GM12878 (cell line): Measurements from ENCODE around the gene CLEC4M. TPM values are rescaled to one million over a fixed set of nuclear protein-coding genes. Genes with fewer than 3 reads are reported as not detected.

Experiments
- ATAC-seq: fragments of 200-7000 bp; cut with Tn5 transposase; 3 replicates; pipeline ENCODE4 v1.9.1; 2020; ENCODE audit warnings: mild to moderate bottlenecking, moderate library complexity
- BruUV-seq: library from RNA; stranded (reverse); fragments of 400-500 nt; replicated peaks from 2 replicates; lab custom pipeline; 2021; lab: Mats Ljungman, UMichigan
- CTCF ChIA-PET: fragments of 300-600 bp; sonication (Branson Sonifier 250); formaldehyde crosslinking; extraction: SDS; loops from one replicate; lab custom pipeline; 2021; ENCODE audit warnings: inconsistent platforms; lab: Yijun Ruan, JAX
- POLR2A ChIA-PET: fragments of 350-600 bp; formaldehyde crosslinking; extraction: SDS; loops from one replicate; lab custom pipeline; 2021; ENCODE audit warnings: inconsistent platforms; lab: Charles Lee
- RAD21 ChIA-PET: fragments of 300-600 bp; sonication (Branson Sonifier 250); formaldehyde crosslinking; loops from one replicate; lab custom pipeline; 2023; ENCODE audit warnings: antibody characterized with exemption; ENCODE audit not compliant: unreplicated experiment; lab: Charles Lee
- SMC1A ChIA-PET: fragments of 300-600 bp; sonication (Branson Sonifier 250); formaldehyde crosslinking; loops from one replicate; lab custom pipeline; 2023; ENCODE audit not compliant: unreplicated experiment, uncharacterized antibody; lab: Charles Lee
- DNase-seq: peaks from one replicate; pipeline ENCODE4 v3.0.0-alpha.2; 2011; ENCODE audit warnings: low read depth, low spot score
- FAIRE-seq: peaks from 3 replicates; lab custom pipeline; 2011; peaks lifted over from hg19 to GRCh38; lab: Jason Lieb, UNC
- H2AFZ ChIP-seq: 2 replicates; pipeline ENCODE4 v1.6.0; 2011; ENCODE audit warnings: low read depth, low read length, control low read depth; ENCODE audit not compliant: control insufficient read depth
- H3K27ac ChIP-seq: 2 replicates; pipeline ENCODE4 v1.5.1; 2011; ENCODE audit warnings: control low read depth; ENCODE audit not compliant: control insufficient read depth, insufficient read depth
- H3K27me3 ChIP-seq, 2 experiments: replicated peaks in 1 of 2; 2 replicates each; pipeline versions ENCODE4 v1.6.0 to v1.6.1; 2011; ENCODE audit warnings: low read length in 1 of 2; ENCODE audit not compliant: control insufficient read depth in 2 of 2, insufficient read depth in 2 of 2
- H3K36me3 ChIP-seq, 2 experiments: 2 replicates each; pipeline ENCODE4 v1.5.1; 2011; ENCODE audit warnings: low read length in 1 of 2; ENCODE audit not compliant: control insufficient read depth in 2 of 2, insufficient read depth in 2 of 2
- H3K4me1 ChIP-seq: 2 replicates; pipeline ENCODE4 v1.6.1; 2011; ENCODE audit warnings: mild to moderate bottlenecking, low read length, moderate library complexity, mixed read lengths; ENCODE audit not compliant: control insufficient read depth, insufficient read depth
- H3K4me2 ChIP-seq: 2 replicates; pipeline ENCODE4 v1.6.0; 2011; ENCODE audit warnings: control low read depth; ENCODE audit not compliant: control insufficient read depth, insufficient read depth
- H3K4me3 ChIP-seq: fragments of 200-600 bp; sonication (generic); 2 replicates; pipeline ENCODE4 v1.5.1; 2016
- H3K79me2 ChIP-seq: 2 replicates; pipeline ENCODE4 v1.6.0; 2011; ENCODE audit warnings: low read length; ENCODE audit not compliant: control insufficient read depth, insufficient read depth
- H3K9ac ChIP-seq: 2 replicates; pipeline ENCODE4 v1.8.0; 2011; ENCODE audit warnings: low read length, control low read depth, mixed read lengths; ENCODE audit not compliant: control insufficient read depth, insufficient read depth
- H3K9me3 ChIP-seq: replicated peaks from 3 replicates; pipeline ENCODE4 v1.5.1; 2011; ENCODE audit warnings: mild to moderate bottlenecking, low read length; ENCODE audit not compliant: control insufficient read depth, insufficient read depth
- H4K20me1 ChIP-seq: 2 replicates; pipeline ENCODE4 v1.6.0; 2011; ENCODE audit not compliant: control insufficient read depth, insufficient read depth
- CTCF ChIP-seq, 3 experiments: IDR thresholded peaks in 2 of 3; conservative IDR thresholded peaks in 1 of 3; 2 replicates each; pipeline ENCODE4 v1.5.1; 2011; ENCODE audit warnings: low read depth in 3 of 3, low read length in 3 of 3, mild to moderate bottlenecking in 3 of 3, control low read depth in 2 of 3, moderate library complexity in 2 of 3, inconsistent platforms in 1 of 3, mixed read lengths in 1 of 3; ENCODE audit not compliant: control insufficient read depth in 2 of 3, insufficient read depth in 1 of 3; ENCODE audit errors: extremely low read depth in 1 of 3
- ZNF217 ChIP-seq: fragments of 450-650 bp; IDR thresholded peaks from 2 replicates; pipeline ENCODE4 v1.6.1; 2017; ENCODE audit warnings: antibody characterized with exemption, mild to moderate bottlenecking
- WGBS: methylation state at CpG from one replicate; pipeline ENCODE4 v1.1.6; 2016; ENCODE audit warnings: low lambda C conversion rate; ENCODE audit not compliant: insufficient replicate concordance, insufficient coverage; ENCODE audit errors: missing lambda C conversion rate; 5-methylcytosine and 5-hydroxymethylcytosine counted together
- in situ Hi-C: fragments of 300-500 bp; cut with MboI; formaldehyde crosslinking; loops from 9 replicates; pipeline ENCODE4 v1.14.3; 2018; ENCODE audit warnings: mixed read lengths
- intact Hi-C: fragments of 100-400 bp; cut with micrococcal nuclease; formaldehyde crosslinking; loops from one replicate; pipeline ENCODE4 v1.14.2; 2022; ENCODE audit not compliant: unreplicated experiment
- polyA plus RNA-seq, 11 experiments: library from polyadenylated mRNA; depleted of rRNA in 4 of 11; unstranded in 6 of 11; stranded (reverse) in 5 of 11; fragments of >200 nt; fragmentation: Nextera tagmentation in 4 of 11; fragmentation: Illumina TruSeq in 1 of 11; extraction: Ambion mirVana in 4 of 11; extraction: Trizol in 1 of 11; gene quantifications; 1 replicate in 1 of 11; 2 replicates in 10 of 11; pipeline versions ENCODE4 v1.2.1 to v1.2.3, GENCODE V29; 2011 to 2016; ENCODE audit warnings: inconsistent platforms in 2 of 11, missing spikeins in 2 of 11, low read depth in 1 of 11
- total RNA-seq, 4 experiments: library from RNA; depleted of rRNA in 3 of 4; stranded (reverse); fragments of >200 nt in 3 of 4; fragmentation: Illumina TruSeq in 1 of 4; extraction: Trizol in 1 of 4; gene quantifications; 2 replicates each; pipeline versions ENCODE4 v1.2.1 to v1.2.3, GENCODE V29; 2013 to 2021

CLEC4M gene
- total and polyA plus RNA-seq, 10 of the 15 experiments (the other 5 are each of a cell fraction or from before 2014, with no cell fraction given): 0.11 to 0.42 (median 0.25) TPM; not detected in 1

- no peak overlapping the region for H3K4me2 ChIP-seq
- intact Hi-C loops: loop anchor here (2.0 kb wide), 1 partner anchor 18 kb away; no protein-coding TSS in a partner anchor
- no TSS peak for BruUV-seq
- H3K79me2 ChIP-seq: no peaks in the 10 kb centered on the region
- CTCF ChIA-PET: interaction anchor here (0.5 to 3.1 kb wide), 6 partner anchors 11 to 256 kb away, joined by 3 to 10 read pairs (median 4); no protein-coding TSS in a partner anchor
- peak overlapping the region; percentile 27 for H3K27ac ChIP-seq
- FAIRE-seq (no peak), ATAC-seq (no peak), DNase-seq (no peak)
- no peak overlapping the region for H2AFZ ChIP-seq
- H3K4me3 ChIP-seq: no peak overlapping the region
- RAD21 ChIA-PET: interaction anchor here (0.8 to 1.9 kb wide), 3 partner anchors 13 to 250 kb away, joined by 3 to 4 read pairs (median 4); no protein-coding TSS in a partner anchor
- no peaks in the 10 kb centered on the region for H3K36me3 ChIP-seq
- 42% methylated on average over 2 of the region's 2 CpGs for WGBS
- SMC1A ChIA-PET: interaction anchor here (1.0 to 2.6 kb wide), 6 partner anchors 10 to 97 kb away, joined by 3 to 11 read pairs (median 4); no protein-coding TSS in a partner anchor
- H3K27me3 ChIP-seq: no peaks in the 10 kb centered on the region
- H3K9ac ChIP-seq: no peak overlapping the region
- no peaks in the 10 kb centered on the region for H4K20me1 ChIP-seq
- H3K4me1 ChIP-seq: peaks cover 24% of the 10 kb centered on the region
- 0 out of 2 replicates have a peak, but pooled peaks have one; percentile 31 for TF ChIP-seq ZNF217
- TF ChIP-seq CTCF (IDR thresholded peaks at IDR 0.05 in 2 of 3, conservative IDR thresholded peaks at IDR 0.05 in 1 of 3; ENCODE audit: control insufficient read depth in 2 of 3, extremely low read depth in 1 of 3, insufficient read depth in 1 of 3, low read depth in 3 of 3, low read length in 3 of 3): no peak
- in situ Hi-C loops: no loop called here
- POLR2A ChIA-PET: interaction anchor here (1.0 to 1.4 kb wide), 2 partner anchors 10 kb away, joined by 3 to 5 read pairs; no protein-coding TSS in a partner anchor
- peaks cover 17% of the 10 kb centered on the region for H3K9me3 ChIP-seq
These were observed 55.8 kb downstream of the CLEC4M start for GRCh38 chr19:7818806-7819205.

Other genes with a start within 250 kb of the CLEC4M start
Only the 7 nearest of the 23 such genes appear.
- gene RETN, start 94.2 kb upstream of the CLEC4M start, total RNA-seq (2014; rRNA removed): not detected in 2 replicates
- gene RETN, start 94.2 kb upstream of the CLEC4M start, total RNA-seq (2014; rRNA removed; fragmentation: Illumina TruSeq; extraction: Trizol): not detected in 2 replicates
- not detected in 2 replicates for gene RETN, start 94.2 kb upstream of the CLEC4M start, total RNA-seq (2021)
- gene RETN, start 94.2 kb upstream of the CLEC4M start, polyA plus RNA-seq (2011; rRNA removed): not detected in 2 replicates
- gene RETN, start 94.2 kb upstream of the CLEC4M start, polyA plus RNA-seq (2014; fragmentation: Illumina TruSeq; extraction: Trizol): 0.26 TPM in 1 of 2 replicates, not detected in the other
- gene RETN, start 94.2 kb upstream of the CLEC4M start, polyA plus RNA-seq (2014; fragmentation: Nextera tagmentation; extraction: Ambion mirVana): not detected
- not detected in 2 replicates for gene RETN, start 94.2 kb upstream of the CLEC4M start, polyA plus RNA-seq (2014; rRNA removed)
- not detected for gene RETN, start 94.2 kb upstream of the CLEC4M start, polyA plus RNA-seq (2016; fragmentation: Nextera tagmentation; extraction: Ambion mirVana)
- gene MCEMP1, start 86.2 kb upstream of the CLEC4M start, total RNA-seq (2014; rRNA removed): 0.16 and 0.23 TPM in 2 replicates
- 0.13 TPM in 1 of 2 replicates, not detected in the other for gene MCEMP1, start 86.2 kb upstream of the CLEC4M start, total RNA-seq (2014; rRNA removed; fragmentation: Illumina TruSeq; extraction: Trizol)
- 0.26 and 0.48 TPM in 2 replicates for gene MCEMP1, start 86.2 kb upstream of the CLEC4M start, total RNA-seq (2021)
- 0.08 TPM in 1 of 2 replicates, not detected in the other for gene MCEMP1, start 86.2 kb upstream of the CLEC4M start, polyA plus RNA-seq (2011; rRNA removed)
- 0.37 TPM in 1 of 2 replicates, not detected in the other for gene MCEMP1, start 86.2 kb upstream of the CLEC4M start, polyA plus RNA-seq (2014; fragmentation: Illumina TruSeq; extraction: Trizol)
- under 1 TPM; 0.26 to 0.55 TPM for gene MCEMP1, start 86.2 kb upstream of the CLEC4M start, polyA plus RNA-seq (2014; fragmentation: Nextera tagmentation; extraction: Ambion mirVana)
- gene MCEMP1, start 86.2 kb upstream of the CLEC4M start, polyA plus RNA-seq (2014; rRNA removed): 0.26 and 0.33 TPM in 2 replicates
- gene MCEMP1, start 86.2 kb upstream of the CLEC4M start, polyA plus RNA-seq (2016; fragmentation: Nextera tagmentation; extraction: Ambion mirVana): under 1 TPM in 1 of 2 experiments, not detected in 1; 0.09 TPM
- 139 and 157 TPM in 2 replicates for gene TRAPPC5, start 82.4 kb upstream of the CLEC4M start, total RNA-seq (2014; rRNA removed)
- gene TRAPPC5, start 82.4 kb upstream of the CLEC4M start, total RNA-seq (2014; rRNA removed; fragmentation: Illumina TruSeq; extraction: Trizol): 35.6 and 49.6 TPM in 2 replicates
- gene TRAPPC5, start 82.4 kb upstream of the CLEC4M start, total RNA-seq (2021): 168 and 181 TPM in 2 replicates
- 20.7 and 58.1 TPM in 2 replicates for gene TRAPPC5, start 82.4 kb upstream of the CLEC4M start, polyA plus RNA-seq (2011; rRNA removed)
- gene TRAPPC5, start 82.4 kb upstream of the CLEC4M start, polyA plus RNA-seq (2014; fragmentation: Illumina TruSeq; extraction: Trizol): 0.78 and 7.1 TPM in 2 replicates
- 10 to 100 TPM in 1 of 2 experiments, 1 to 10 TPM in 1; 4.2 to 22.5 TPM for gene TRAPPC5, start 82.4 kb upstream of the CLEC4M start, polyA plus RNA-seq (2014; fragmentation: Nextera tagmentation; extraction: Ambion mirVana)
- 120 and 182 TPM in 2 replicates for gene TRAPPC5, start 82.4 kb upstream of the CLEC4M start, polyA plus RNA-seq (2014; rRNA removed)
- 100 to 1,000 TPM; 197 to 210 TPM for gene TRAPPC5, start 82.4 kb upstream of the CLEC4M start, polyA plus RNA-seq (2016; fragmentation: Nextera tagmentation; extraction: Ambion mirVana)
- 351 and 365 TPM in 2 replicates for gene FCER2, start 61.1 kb upstream of the CLEC4M start, total RNA-seq (2014; rRNA removed)
- gene FCER2, start 61.1 kb upstream of the CLEC4M start, total RNA-seq (2014; rRNA removed; fragmentation: Illumina TruSeq; extraction: Trizol): 218 and 223 TPM in 2 replicates
- gene FCER2, start 61.1 kb upstream of the CLEC4M start, total RNA-seq (2021): 359 and 362 TPM in 2 replicates
- 170 and 363 TPM in 2 replicates for gene FCER2, start 61.1 kb upstream of the CLEC4M start, polyA plus RNA-seq (2011; rRNA removed)
- 155 and 247 TPM in 2 replicates for gene FCER2, start 61.1 kb upstream of the CLEC4M start, polyA plus RNA-seq (2014; fragmentation: Illumina TruSeq; extraction: Trizol)
- gene FCER2, start 61.1 kb upstream of the CLEC4M start, polyA plus RNA-seq (2014; fragmentation: Nextera tagmentation; extraction: Ambion mirVana): 10 to 100 TPM; 44.0 to 53.3 TPM
- gene FCER2, start 61.1 kb upstream of the CLEC4M start, polyA plus RNA-seq (2014; rRNA removed): 424 and 451 TPM in 2 replicates
- gene FCER2, start 61.1 kb upstream of the CLEC4M start, polyA plus RNA-seq (2016; fragmentation: Nextera tagmentation; extraction: Ambion mirVana): 100 to 1,000 TPM; 214 to 235 TPM
- not detected in 2 replicates for gene CLEC4G, start 31.1 kb upstream of the CLEC4M start, total RNA-seq (2014; rRNA removed)
- gene CLEC4G, start 31.1 kb upstream of the CLEC4M start, total RNA-seq (2014; rRNA removed; fragmentation: Illumina TruSeq; extraction: Trizol): not detected in 2 replicates
- gene CLEC4G, start 31.1 kb upstream of the CLEC4M start, total RNA-seq (2021): not detected in 2 replicates
- not detected in 2 replicates for gene CLEC4G, start 31.1 kb upstream of the CLEC4M start, polyA plus RNA-seq (2011; rRNA removed)
- gene CLEC4G, start 31.1 kb upstream of the CLEC4M start, polyA plus RNA-seq (2014; fragmentation: Illumina TruSeq; extraction: Trizol): 0.04 TPM in 1 of 2 replicates, not detected in the other
- not detected for gene CLEC4G, start 31.1 kb upstream of the CLEC4M start, polyA plus RNA-seq (2014; fragmentation: Nextera tagmentation; extraction: Ambion mirVana)
- not detected in 2 replicates for gene CLEC4G, start 31.1 kb upstream of the CLEC4M start, polyA plus RNA-seq (2014; rRNA removed)
- not detected for gene CLEC4G, start 31.1 kb upstream of the CLEC4M start, polyA plus RNA-seq (2016; fragmentation: Nextera tagmentation; extraction: Ambion mirVana)
- 0.05 and 0.11 TPM in 2 replicates for gene CD209, start 15.7 kb upstream of the CLEC4M start, total RNA-seq (2014; rRNA removed)
- gene CD209, start 15.7 kb upstream of the CLEC4M start, total RNA-seq (2014; rRNA removed; fragmentation: Illumina TruSeq; extraction: Trizol): 0.05 TPM in 1 of 2 replicates, not detected in the other
- 0.16 and 0.21 TPM in 2 replicates for gene CD209, start 15.7 kb upstream of the CLEC4M start, total RNA-seq (2021)
- gene CD209, start 15.7 kb upstream of the CLEC4M start, polyA plus RNA-seq (2011; rRNA removed): not detected in 2 replicates
- gene CD209, start 15.7 kb upstream of the CLEC4M start, polyA plus RNA-seq (2014; fragmentation: Illumina TruSeq; extraction: Trizol): 0.06 and 0.12 TPM in 2 replicates
- under 1 TPM; 0.04 to 0.10 TPM for gene CD209, start 15.7 kb upstream of the CLEC4M start, polyA plus RNA-seq (2014; fragmentation: Nextera tagmentation; extraction: Ambion mirVana)
- 0.04 and 0.05 TPM in 2 replicates for gene CD209, start 15.7 kb upstream of the CLEC4M start, polyA plus RNA-seq (2014; rRNA removed)
- under 1 TPM in 1 of 2 experiments, not detected in 1; 0.08 TPM for gene CD209, start 15.7 kb upstream of the CLEC4M start, polyA plus RNA-seq (2016; fragmentation: Nextera tagmentation; extraction: Ambion mirVana)
- 8.2 and 8.8 TPM in 2 replicates for gene EVI5L, start 67.0 kb downstream of the CLEC4M start, total RNA-seq (2014; rRNA removed)
- 5.7 and 6.4 TPM in 2 replicates for gene EVI5L, start 67.0 kb downstream of the CLEC4M start, total RNA-seq (2014; rRNA removed; fragmentation: Illumina TruSeq; extraction: Trizol)
- 11.6 and 13.8 TPM in 2 replicates for gene EVI5L, start 67.0 kb downstream of the CLEC4M start, total RNA-seq (2021)
- gene EVI5L, start 67.0 kb downstream of the CLEC4M start, polyA plus RNA-seq (2011; rRNA removed): 1.9 and 4.3 TPM in 2 replicates
- gene EVI5L, start 67.0 kb downstream of the CLEC4M start, polyA plus RNA-seq (2014; fragmentation: Illumina TruSeq; extraction: Trizol): 3.4 and 5.5 TPM in 2 replicates
- gene EVI5L, start 67.0 kb downstream of the CLEC4M start, polyA plus RNA-seq (2014; fragmentation: Nextera tagmentation; extraction: Ambion mirVana): under 1 TPM; 0.23 to 0.33 TPM
- 10.4 and 10.8 TPM in 2 replicates for gene EVI5L, start 67.0 kb downstream of the CLEC4M start, polyA plus RNA-seq (2014; rRNA removed)
- 1 to 10 TPM; 2.0 to 4.6 TPM for gene EVI5L, start 67.0 kb downstream of the CLEC4M start, polyA plus RNA-seq (2016; fragmentation: Nextera tagmentation; extraction: Ambion mirVana)